ENCODE measurements around the gene RASL10B.

The RASL10B gene

GRCh38 chr17:35717475-35717874, 14.0 kb upstream of the RASL10B start:
- no peak for DNase-seq (ENCODE audit: low read depth)

GRCh38 chr17:35723735-35724134, 7.7 kb upstream of the RASL10B start:
- no peak for DNase-seq (ENCODE audit: low read depth)

GRCh38 chr17:35725058-35725457, 6.4 kb upstream of the RASL10B start:
- DNase-seq (ENCODE audit: low read depth), result no peak

GRCh38 chr17:35725802-35726126, 5.7 kb upstream of the RASL10B start:
- DNase-seq (ENCODE audit: low read depth), result no peak

GRCh38 chr17:35726127-35726952, 5.1 kb upstream of the RASL10B start:
- no peak for DNase-seq (ENCODE audit: low read depth)

- no peak for DNase-seq (ENCODE audit: low read depth)
Measured at GRCh38 chr17:35726953-35727460, 4.4 kb upstream of the RASL10B start.

- no peak for DNase-seq (ENCODE audit: low read depth)
Measured at GRCh38 chr17:35727635-35728034, 3.8 kb upstream of the RASL10B start.

- DNase-seq (ENCODE audit: low read depth), result no peak
Measured at GRCh38 chr17:35728551-35728950, 2.9 kb upstream of the RASL10B start.

GRCh38 chr17:35729405-35729833, 2.0 kb upstream of the RASL10B start:
- no peak for DNase-seq (ENCODE audit: low read depth)

GRCh38 chr17:35730400-35731005, 936 bp upstream of the RASL10B start:
- no peak for DNase-seq (ENCODE audit: low read depth)

GRCh38 chr17:35731917-35732805, 722 bp downstream of the RASL10B start:
- DNase-seq (ENCODE audit: low read depth), result no peak

GRCh38 chr17:35732806-35733136, 1.3 kb downstream of the RASL10B start:
- no peak for DNase-seq (ENCODE audit: low read depth)

- no peak for DNase-seq (ENCODE audit: low read depth)
Measured at GRCh38 chr17:35733366-35733765, 1.9 kb downstream of the RASL10B start.

- no peak for DNase-seq (ENCODE audit: low read depth)
Measured at GRCh38 chr17:35734396-35734795, 3.0 kb downstream of the RASL10B start.

GRCh38 chr17:35735036-35735805, 3.8 kb downstream of the RASL10B start:
- no peak for DNase-seq (ENCODE audit: low read depth)

GRCh38 chr17:35736236-35736635, 4.8 kb downstream of the RASL10B start:
- no peak for DNase-seq (ENCODE audit: low read depth)

- DNase-seq (ENCODE audit: low read depth), result no peak
Measured at GRCh38 chr17:35738519-35739133, 7.2 kb downstream of the RASL10B start.

- DNase-seq (ENCODE audit: low read depth), result no peak
Measured at GRCh38 chr17:35740216-35740615, 8.8 kb downstream of the RASL10B start.

GRCh38 chr17:35740997-35741931, 9.8 kb downstream of the RASL10B start:
- peak; percentile 36 for DNase-seq (ENCODE audit: low read depth)

GRCh38 chr17:35742496-35742895, 11.1 kb downstream of the RASL10B start:
- DNase-seq (ENCODE audit: low read depth), result no peak
